HPDE6-E6E7 (cell line): ENCODE data around the gene INVS.
"Not testable (repeated sequence)": the region's sequence is repeated elsewhere in the genome, so short reads cannot be mapped to it uniquely, and the experiment has no call there.

ENCODE experiments used
- DNase-seq: peaks from one replicate; pipeline ENCODE4 v3.0.0; 2011; ENCODE audit warnings: missing footprints; ENCODE audit errors: extremely low spot score

Gene INVS

GRCh38 chr9:100083448-100084127, 15.5 kb upstream of the INVS start:
- DNase-seq, result no peak

GRCh38 chr9:100084128-100084453, 15.0 kb upstream of the INVS start:
- no peak for DNase-seq

GRCh38 chr9:100084734-100085133, 14.3 kb upstream of the INVS start:
- no peak for DNase-seq

DNA sequence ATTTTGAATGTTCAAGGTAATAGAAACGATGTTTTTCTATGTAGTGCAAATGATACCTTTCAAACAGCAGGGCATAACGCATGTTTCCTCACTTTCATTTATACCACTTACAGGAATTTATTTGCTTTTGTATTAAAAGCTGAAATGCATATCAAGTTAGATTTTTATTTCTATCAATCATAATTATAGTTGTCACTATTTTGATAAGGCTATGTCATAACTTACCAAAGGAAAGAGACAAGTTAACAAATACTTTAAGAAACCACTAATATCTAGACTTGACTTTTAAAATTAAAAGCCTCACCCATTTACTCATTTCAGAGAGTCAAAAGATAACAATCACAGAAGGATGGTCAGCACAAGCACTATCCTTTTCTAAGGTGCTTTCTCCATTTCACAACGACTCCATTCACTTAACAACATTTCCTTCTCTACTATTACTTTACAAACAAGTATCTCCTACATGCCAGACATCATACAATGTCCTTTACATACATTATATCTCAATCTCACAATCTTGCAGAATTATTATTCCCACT, 12.9 kb upstream of the INVS start:
- no peak for DNase-seq

DNA sequence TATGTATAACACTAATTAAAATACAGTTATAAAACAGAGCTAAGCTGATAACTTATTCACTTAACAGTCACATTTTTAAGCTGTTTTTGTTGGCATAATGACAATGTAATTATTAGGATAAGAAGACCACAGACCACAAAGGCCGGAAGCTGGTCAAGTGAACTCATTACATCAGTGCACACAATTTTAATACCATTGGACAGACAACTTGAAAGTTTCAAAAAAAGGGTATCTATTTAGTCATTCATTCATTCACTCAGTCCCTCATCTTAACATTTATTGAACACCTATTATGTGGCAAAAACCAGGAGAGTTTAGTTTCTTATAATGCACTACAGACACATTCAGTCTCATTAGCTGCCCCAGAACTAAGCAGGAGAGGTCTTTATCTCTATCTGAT, 11.8 kb upstream of the INVS start:
- no peak for DNase-seq

GRCh38 chr9:100088202-100088601, 10.8 kb upstream of the INVS start:
- DNase-seq, result peak; percentile 32

- DNase-seq, result no peak
Measured at GRCh38 chr9:100090880-100091279, 8.2 kb upstream of the INVS start.

DNA sequence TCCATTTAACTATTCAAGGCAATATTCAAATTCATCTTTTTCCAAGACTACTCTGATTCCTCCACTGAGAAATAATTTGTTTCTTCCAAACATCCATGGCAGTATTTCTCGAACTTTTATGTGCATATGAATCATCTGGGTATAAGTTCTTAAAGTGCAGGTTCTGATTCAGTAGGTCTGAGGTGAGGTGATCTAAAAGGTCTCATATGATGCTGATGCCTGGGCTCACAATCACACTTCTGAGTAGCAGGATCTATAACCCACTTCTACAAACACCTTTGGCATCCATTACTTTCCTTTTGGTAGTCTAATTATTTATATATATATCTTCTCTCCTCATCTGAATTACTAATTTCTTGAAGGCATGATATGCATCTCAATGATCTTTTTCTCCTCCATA, 7.4 kb upstream of the INVS start:
- no peak for DNase-seq

GRCh38 chr9:100092066-100092465, 7.0 kb upstream of the INVS start:
- DNase-seq, result no peak

- DNase-seq, result not testable (repeated sequence)
Measured at GRCh38 chr9:100094411-100094810, 4.6 kb upstream of the INVS start.

GRCh38 chr9:100096378-100096916, 2.6 kb upstream of the INVS start:
- DNase-seq, result no peak

GRCh38 chr9:100098046-100098886, 777 bp upstream of the INVS start:
- peak; percentile 88 for DNase-seq

DNA sequence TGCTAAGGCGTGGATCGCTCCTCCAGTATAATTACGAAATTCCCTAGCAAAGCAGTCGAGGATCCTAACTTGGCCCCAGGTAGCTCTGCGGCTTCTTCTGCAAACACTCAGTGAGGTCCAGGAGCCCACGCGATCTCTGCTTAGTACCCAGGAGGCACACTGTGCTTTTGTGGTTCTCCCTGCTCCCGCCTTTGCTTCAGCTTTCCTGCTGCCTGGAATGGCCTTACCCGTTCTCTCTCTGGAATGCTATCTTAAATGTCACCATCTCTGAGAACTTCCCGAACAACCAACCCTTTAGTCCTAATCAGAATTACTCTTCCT, 639 bp downstream of the INVS start:
- no peak for DNase-seq

DNA sequence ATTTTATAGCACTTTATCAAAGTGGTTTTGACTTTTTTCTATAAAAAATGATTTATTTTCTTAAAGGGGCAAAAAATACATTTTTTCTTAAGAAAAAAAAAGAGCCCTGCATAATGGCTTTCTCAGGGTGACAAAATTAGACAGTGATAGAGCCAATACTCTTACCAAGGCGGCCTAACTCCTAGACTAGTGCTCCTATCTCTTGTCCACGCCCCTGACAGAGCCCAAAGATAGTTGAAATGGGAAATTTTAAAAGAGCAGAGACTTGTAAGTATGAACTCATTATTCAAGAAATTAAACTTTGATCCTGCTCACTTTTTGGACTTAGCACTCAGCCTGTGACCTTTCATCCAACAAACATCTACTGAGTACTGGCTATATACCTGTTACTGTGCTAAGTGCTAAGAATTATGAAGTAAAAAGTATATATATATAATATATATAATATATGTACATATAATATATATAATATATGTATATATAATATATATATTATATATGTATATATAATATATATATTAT, 1.2 kb downstream of the INVS start:
- no peak for DNase-seq

DNA sequence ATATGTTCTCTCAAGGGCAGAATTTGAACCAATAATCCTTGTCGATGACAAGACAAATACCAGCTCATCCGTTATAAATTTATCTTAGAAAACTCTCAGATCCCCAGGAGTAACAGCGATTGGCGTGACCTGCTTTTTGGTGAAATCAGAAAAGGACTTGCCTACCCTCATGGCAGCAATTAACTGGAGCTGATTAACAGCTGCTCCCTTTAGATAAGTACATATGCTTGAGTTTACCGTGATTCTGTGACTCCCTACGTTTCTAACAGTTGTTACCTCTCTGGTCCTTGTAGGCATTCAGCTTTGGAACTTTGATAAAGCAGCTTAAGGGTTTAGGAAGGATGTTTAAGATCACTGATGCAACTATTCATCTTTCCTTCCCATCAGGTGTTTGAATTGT, 2.6 kb downstream of the INVS start:
- no peak for DNase-seq

GRCh38 chr9:100104314-100104713, 5.3 kb downstream of the INVS start:
- DNase-seq, result peak; percentile 50

- DNase-seq, result no peak
Measured at GRCh38 chr9:100105861-100106260, 6.8 kb downstream of the INVS start.

GRCh38 chr9:100106616-100107015, 7.6 kb downstream of the INVS start:
- no peak for DNase-seq

GRCh38 chr9:100108559-100108958, 9.5 kb downstream of the INVS start:
- no peak for DNase-seq

GRCh38 chr9:100111235-100111634, 12.2 kb downstream of the INVS start:
- DNase-seq, result peak; percentile 63

GRCh38 chr9:100112677-100113336, 13.8 kb downstream of the INVS start:
- no peak for DNase-seq

DNA sequence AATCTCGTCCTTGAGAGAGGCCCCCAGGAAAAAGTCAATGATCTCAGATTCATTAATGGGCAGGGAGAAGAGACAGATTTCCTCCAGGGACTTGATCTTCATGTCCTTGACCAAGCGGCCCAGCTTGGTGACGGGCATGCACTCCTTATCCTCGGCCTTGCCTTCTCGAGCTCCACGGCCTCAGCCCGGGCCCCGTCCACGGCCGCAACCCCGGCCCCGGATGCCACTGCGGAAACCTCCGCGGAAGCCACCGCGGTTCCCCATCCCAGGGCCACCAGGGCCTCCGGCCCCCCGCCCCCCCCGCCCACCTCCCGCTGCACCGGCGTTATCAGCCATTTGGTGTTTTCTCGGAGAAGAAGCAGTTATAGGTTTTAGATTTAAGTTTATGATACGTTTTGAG, 18.3 kb downstream of the INVS start:
- DNase-seq, result no peak
